ENCODE data around the gene POC1A.

Gene POC1A

GRCh38 chr3:52126036-52126435 is 28.2 kb downstream of the POC1A start:
- no peak for DNase-seq

GRCh38 chr3:52124766-52125165 is 29.5 kb downstream of the POC1A start:
- DNase-seq: no peak

- no peak for DNase-seq
Observed at GRCh38 chr3:52124126-52124525, 30.1 kb downstream of the POC1A start.

GRCh38 chr3:52123106-52123725 is 31.0 kb downstream of the POC1A start:
- peak; percentile 61 for DNase-seq

GRCh38 chr3:52122491-52122890 is 31.7 kb downstream of the POC1A start:
- DNase-seq: no peak

- no peak for DNase-seq
Observed at GRCh38 chr3:52121813-52122212, 32.4 kb downstream of the POC1A start.

- no peak for DNase-seq
Observed at GRCh38 chr3:52121464-52121805, 32.8 kb downstream of the POC1A start.

- DNase-seq: no peak
Observed at GRCh38 chr3:52120556-52121463, 33.4 kb downstream of the POC1A start.

- no peak for DNase-seq
Observed at GRCh38 chr3:52119826-52120225, 34.4 kb downstream of the POC1A start.

GRCh38 chr3:52119099-52119498 is 35.1 kb downstream of the POC1A start:
- no peak for DNase-seq

- DNase-seq: no peak
Observed at GRCh38 chr3:52118156-52118875, 35.9 kb downstream of the POC1A start.

- DNase-seq: no peak
Observed at GRCh38 chr3:52117537-52117936, 36.7 kb downstream of the POC1A start.

GRCh38 chr3:52112056-52112455 is 42.2 kb downstream of the POC1A start:
- DNase-seq: no peak

GRCh38 chr3:52110502-52110901 is 43.7 kb downstream of the POC1A start:
- no peak for DNase-seq

- DNase-seq: no peak
Observed at GRCh38 chr3:52109611-52110301, 44.5 kb downstream of the POC1A start.

GRCh38 chr3:52108302-52109232 is 45.7 kb downstream of the POC1A start:
- DNase-seq: no peak

GRCh38 chr3:52106951-52107611 is 47.1 kb downstream of the POC1A start:
- DNase-seq: no peak

GRCh38 chr3:52104684-52105640 is 49.3 kb downstream of the POC1A start:
- DNase-seq: no peak

GRCh38 chr3:52102934-52103333 is 51.3 kb downstream of the POC1A start:
- DNase-seq: no peak

GRCh38 chr3:52099001-52099401 is 55.2 kb downstream of the POC1A start:
- no peak for DNase-seq

Data from stimulated activated naive CD4-positive, alpha-beta T cell treated with Interleukin-2 at 50 U/mL for 16 hours (primary cell).